GM18907 (cell line): ENCODE measurements around the gene OPHN1.
"Not testable (repeated sequence)": the region's sequence is repeated elsewhere in the genome, so short reads cannot be mapped to it uniquely, and the experiment has no call there.

Experiments
- ATAC-seq: cut with Tn5 transposase; IDR thresholded peaks from one replicate; pipeline ENCODE4 v1.9.1; 2021; ENCODE audit warnings: mild to moderate bottlenecking, moderate library complexity; ENCODE audit not compliant: unreplicated experiment

Gene OPHN1

GRCh38 chrX:68422478-68422877 is 10.8 kb downstream of the OPHN1 start:
- ATAC-seq: no peak

DNA sequence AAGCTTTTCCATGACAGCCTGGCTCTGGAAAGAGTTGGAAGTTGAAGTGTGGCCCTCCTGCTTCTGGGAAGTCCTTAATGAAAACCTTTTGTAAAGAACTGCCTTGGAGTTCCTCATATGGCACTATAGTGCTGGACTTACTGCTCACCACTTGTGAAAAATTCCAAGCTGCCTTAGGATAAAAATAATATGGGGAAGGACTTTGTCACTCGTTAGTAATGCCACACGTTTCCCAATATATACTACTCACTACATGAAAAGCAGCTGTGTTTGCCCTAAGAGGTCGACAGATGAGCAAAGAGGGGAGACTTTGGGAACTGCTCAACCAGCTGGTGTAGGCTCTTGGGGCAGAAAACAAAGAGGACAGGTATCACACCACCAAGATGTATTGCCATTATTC is 11.7 kb downstream of the OPHN1 start:
- ATAC-seq: no peak

GRCh38 chrX:68420559-68420958 is 12.7 kb downstream of the OPHN1 start:
- ATAC-seq: no peak

- peak; percentile 82 for ATAC-seq
These were observed 13.3 kb downstream of the OPHN1 start for GRCh38 chrX:68419975-68420374.

DNA sequence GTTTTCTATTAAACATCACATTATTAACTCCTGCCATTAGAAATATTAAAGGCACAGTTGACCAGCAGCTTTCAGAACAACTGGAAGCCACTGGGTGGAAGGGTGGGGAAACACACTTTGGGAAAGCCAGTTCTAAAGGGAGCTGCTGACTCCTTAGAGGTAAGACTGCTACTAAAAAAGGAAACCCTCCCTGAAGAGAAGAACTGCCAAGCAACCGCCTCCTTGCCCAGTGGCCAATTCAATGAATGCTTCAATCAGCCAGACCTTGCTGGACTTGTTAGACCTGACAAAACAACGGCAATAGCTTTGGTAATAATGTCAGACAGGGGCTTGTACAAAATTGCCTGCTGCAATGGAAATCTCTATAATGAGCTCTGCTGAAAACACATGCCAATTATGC is 15.6 kb downstream of the OPHN1 start:
- ATAC-seq: no peak

DNA sequence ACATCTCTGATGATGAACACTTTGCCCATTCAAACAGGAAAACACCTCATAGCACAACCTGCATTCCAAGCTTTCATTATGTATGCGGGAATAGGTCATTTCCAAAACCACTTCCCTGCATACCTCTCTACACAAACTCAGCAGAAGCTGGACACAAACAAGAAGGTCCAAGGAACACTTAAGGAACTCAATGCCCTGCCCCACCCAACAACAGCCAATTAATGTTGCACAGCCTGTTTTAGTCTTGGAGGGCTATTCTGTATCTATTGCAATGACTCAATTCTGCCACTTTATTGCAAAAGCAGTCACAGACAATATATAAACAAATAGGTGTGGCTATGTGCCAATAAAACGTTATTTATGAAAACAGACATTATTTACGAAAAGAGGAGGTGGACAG is 16.7 kb downstream of the OPHN1 start:
- no peak for ATAC-seq

DNA sequence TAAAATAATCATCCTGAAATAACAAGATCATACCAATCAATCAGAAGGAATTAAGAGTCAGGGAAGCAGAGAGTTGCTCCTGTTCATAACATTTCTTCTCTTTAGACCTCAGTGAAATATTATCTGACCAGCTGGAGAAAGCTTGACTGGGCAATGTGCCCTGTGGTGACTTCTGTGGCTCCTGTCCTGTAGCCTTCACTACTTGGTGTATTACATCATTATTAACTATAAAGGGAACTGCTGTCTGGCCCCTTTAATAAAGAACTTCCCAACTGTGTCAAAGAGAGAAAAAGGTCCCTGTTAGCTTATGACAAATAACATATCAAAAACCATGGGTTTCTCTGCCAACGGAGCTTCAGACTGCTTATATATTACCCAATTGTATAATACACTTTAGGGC is 18.0 kb downstream of the OPHN1 start:
- ATAC-seq: no peak

DNA sequence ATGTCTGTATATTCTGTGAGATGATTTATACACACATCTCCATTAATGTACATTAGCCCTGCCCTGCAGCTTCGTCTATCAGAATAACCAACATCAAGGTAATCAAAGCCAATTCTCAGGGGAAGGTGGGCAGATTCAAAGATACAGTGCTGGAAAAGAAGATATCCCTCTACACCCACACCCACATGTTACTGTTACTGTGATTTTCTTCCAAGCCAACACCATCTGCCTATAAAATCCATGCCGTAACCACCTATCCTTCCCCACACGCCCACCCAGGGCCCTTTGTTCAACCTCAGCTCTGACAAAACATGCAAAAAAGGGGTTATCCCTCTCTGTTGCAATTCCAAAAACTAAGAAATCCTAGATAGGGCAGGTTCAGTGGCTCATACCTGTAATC is 20.0 kb downstream of the OPHN1 start:
- no peak for ATAC-seq

DNA sequence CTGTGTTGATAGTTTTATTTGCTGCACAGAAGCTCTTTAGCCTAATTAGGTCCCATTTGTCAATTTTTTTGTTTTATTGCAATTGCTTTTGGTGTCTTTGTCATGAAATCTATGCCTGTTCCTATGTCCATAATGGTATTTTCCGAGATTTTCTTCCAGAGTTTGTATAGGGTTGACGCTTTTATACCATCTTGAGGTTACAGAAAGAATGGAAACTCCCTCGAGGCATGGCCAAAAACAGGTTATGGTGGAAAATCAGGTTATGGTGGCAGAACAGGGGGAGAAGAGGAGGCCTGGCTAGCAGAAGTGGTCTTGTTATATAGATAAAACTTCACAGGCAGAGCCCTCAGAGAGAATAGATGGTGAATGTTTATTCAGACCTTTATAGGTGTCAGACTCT is 21.6 kb downstream of the OPHN1 start:
- no peak for ATAC-seq

DNA sequence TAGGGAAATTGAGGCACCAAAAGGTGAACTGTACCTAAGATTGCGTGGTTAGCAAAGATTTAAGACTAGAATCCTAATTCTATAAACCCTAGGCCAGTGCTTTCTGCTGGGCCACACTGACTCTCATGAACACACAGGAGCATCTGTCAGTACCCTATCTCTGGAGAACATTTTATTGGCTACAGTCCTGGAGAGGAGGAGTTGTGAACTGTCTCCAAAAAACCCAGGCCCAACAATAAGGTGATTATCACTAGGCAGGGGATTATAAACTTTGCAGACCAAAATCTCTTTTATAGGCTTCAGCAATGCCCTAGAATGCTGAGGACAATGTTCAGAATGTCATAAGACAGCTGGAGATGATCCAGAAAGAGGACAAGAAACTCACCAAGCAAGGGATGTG is 24.1 kb downstream of the OPHN1 start:
- no peak for ATAC-seq

DNA sequence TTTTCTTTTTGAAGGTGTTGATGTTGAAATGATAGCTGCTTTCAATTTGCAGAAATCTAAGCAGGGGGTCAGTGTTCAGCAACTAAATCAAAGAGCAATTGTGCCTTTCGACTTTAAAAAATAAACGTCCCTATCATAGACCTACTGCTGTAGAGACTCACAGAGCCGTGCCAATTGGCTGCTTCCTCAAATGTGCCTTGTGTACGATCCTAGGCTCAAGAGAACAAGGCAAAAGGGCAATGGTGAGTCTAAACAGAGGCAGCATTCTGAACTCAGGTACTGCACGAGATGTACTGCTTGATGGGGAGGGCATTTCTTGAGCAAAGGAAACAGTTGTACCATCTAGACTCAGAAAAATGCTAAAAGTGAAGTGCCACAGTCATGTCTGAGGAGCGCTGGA is 29.8 kb downstream of the OPHN1 start:
- ATAC-seq: no peak

- ATAC-seq: no peak
These were observed 30.3 kb downstream of the OPHN1 start for GRCh38 chrX:68403038-68403437.

DNA sequence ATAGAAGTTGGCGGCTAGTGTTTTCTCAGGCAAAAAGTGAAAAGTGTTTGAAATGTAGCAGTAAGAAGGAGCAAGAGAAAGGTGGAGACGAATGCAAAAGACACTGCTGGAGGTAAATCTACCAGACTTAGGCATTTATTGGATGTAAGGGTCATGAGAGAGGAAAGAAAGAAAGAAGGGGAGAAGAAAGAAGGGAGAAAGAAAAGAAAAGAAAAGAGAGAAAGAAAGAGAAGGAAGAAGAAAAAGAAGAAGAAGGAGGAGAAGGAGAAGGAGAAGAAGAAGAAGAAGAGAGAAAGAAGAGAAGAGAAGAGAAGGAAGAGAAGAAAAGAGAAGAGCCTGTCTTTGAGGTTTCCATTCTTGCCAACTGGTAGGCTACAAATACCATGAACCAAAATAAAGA is 31.2 kb downstream of the OPHN1 start:
- no peak for ATAC-seq

DNA sequence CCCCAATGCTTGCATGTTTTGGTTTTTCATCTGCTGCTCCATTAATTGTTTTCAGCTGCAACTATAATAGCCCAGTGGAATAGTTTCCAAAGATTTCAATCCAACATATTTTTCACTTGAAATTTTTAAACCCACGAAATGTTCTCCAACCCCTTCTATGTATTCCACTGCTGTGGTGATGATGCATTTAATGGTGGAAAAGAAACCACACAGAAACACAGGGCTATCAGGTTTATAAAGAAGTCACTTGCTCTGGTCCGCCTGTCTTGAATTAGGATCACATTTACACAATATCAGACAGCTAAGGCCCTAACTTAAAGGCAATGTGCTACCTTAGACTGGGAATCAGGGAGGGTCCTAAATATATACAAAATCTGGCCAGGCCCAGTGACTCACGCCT is 35.0 kb downstream of the OPHN1 start:
- no peak for ATAC-seq

DNA sequence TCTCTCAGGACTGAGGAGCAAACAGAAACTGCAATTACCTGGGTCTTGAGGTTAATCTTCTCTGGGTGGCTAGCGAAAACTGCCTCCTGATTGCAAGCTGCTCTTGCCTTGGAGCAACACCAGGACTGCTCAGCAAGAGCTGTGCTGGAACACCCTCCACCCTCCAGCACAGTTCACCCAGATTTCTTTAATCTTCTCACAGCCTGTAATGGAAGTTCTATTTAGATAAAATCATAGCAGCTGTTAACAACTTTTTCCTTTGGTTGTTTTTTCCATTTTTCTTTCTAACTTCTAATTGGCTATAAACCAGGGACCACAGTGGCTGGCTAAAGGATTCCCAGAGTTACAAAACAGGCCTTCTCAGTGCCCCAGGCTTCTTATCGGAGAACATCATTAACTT is 36.3 kb downstream of the OPHN1 start:
- no peak for ATAC-seq

- not testable (repeated sequence) for ATAC-seq
These were observed 43.8 kb downstream of the OPHN1 start for GRCh38 chrX:68389419-68389960.

GRCh38 chrX:68387776-68388175 is 45.5 kb downstream of the OPHN1 start:
- no peak for ATAC-seq

GRCh38 chrX:68383540-68383939 is 49.8 kb downstream of the OPHN1 start:
- ATAC-seq: no peak

GRCh38 chrX:68377579-68377978 is 55.7 kb downstream of the OPHN1 start:
- not testable (repeated sequence) for ATAC-seq

DNA sequence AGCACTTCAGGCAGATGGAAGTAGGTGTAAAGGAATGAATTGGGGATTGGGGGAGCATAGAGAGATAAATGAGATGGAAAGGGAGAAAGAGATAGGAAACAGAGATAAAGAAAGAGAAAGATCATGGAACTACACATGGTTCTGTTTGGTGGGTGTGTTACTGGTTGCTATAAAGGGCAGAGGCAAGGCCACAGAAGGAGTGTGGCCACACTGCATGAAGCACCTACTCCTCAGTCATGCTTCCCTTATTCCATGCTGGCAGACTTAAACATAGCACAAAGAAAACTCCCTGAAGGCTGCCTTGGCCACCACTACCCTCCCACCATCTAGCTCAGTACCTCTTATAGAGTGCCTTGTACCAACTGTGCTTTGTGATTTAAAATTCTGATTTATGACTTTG is 56.9 kb downstream of the OPHN1 start:
- no peak for ATAC-seq

GRCh38 chrX:68375803-68376202 is 57.5 kb downstream of the OPHN1 start:
- ATAC-seq: no peak

DNA sequence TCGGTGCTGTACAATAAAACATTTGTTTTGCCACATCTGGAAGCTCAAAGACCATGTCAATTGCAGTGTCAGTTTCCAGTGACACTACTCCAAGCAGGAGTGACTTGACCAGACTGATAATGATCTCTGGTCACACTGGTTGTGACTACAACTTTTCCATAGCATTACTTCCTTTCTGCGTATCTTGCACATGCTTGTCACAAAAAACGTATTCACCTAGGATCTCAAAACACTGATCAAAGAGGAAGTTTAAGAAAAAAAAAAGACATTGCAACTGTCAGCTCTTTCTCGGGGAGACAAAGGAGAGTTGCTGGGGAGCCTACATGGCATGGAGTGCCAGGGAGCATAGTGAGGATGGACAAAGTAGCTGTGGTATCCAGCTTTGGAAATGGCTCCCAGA is 60.6 kb downstream of the OPHN1 start:
- ATAC-seq: no peak

- no peak for ATAC-seq
These were observed 63.7 kb downstream of the OPHN1 start for GRCh38 chrX:68369559-68369958.

DNA sequence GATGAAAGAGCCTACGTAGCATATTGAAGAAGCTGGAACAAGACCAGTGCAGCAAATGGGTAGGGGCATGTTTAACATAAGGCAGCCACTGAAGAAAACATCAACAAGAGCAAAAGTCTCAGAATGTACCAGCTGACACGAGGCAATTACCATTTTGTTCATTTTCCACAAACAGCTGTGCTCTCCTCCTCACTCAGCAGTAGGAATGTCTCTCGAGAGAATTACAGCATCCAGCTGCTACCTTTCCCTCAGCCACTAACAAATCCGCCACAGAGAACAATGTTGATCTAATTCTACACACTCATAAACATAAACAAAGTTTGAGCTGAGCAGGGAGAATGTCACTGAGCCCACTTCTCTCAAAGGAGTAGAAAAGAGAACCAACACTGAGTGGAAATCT is 68.0 kb downstream of the OPHN1 start:
- no peak for ATAC-seq
